Breast epithelium (tissue), 4 donors: ENCODE measurements around the gene EFR3B. TPM values are rescaled to one million over a fixed set of nuclear protein-coding genes. Genes with fewer than 3 reads are reported as not detected.

ENCODE experiments used
- DNase-seq, 2 donors: peaks; one replicate each; pipeline ENCODE4 v3.0.0-alpha.2; 2019; ENCODE audit warnings: low spot score in 2 of 2
- H3K27ac ChIP-seq, 2 donors: fragments of 200-600 bp; sonication (generic) in 1 of 2; one replicate each; pipeline ENCODE4 v1.5.1; 2016 to 2019; ENCODE audit warnings: mild to moderate bottlenecking in 1 of 2
- H3K27me3 ChIP-seq, 2 donors: fragments of 200-600 bp; sonication (generic) in 1 of 2; one replicate each; pipeline versions ENCODE4 v1.5.1 to v1.6.0; 2017 to 2019; ENCODE audit warnings: control low read depth in 1 of 2, mild to moderate bottlenecking in 1 of 2
- H3K36me3 ChIP-seq: fragments of 200-600 bp; one replicate; pipeline ENCODE4 v1.5.1; 2019
- H3K4me1 ChIP-seq, 2 donors: fragments of 200-600 bp; sonication (generic); one replicate each; pipeline ENCODE4 v1.5.1; 2016 to 2019; ENCODE audit warnings: control low read depth in 1 of 2
- H3K4me3 ChIP-seq, 3 donors: fragments of 200-600 bp; sonication (generic); 1 replicate in 2 of 3; 2 replicates in 1 of 3; pipeline ENCODE4 v1.5.1; 2016 to 2019; ENCODE audit warnings: mild to moderate bottlenecking in 3 of 3, moderate library complexity in 2 of 3
- H3K9me3 ChIP-seq, 2 donors: fragments of 200-600 bp; sonication (generic) in 1 of 2; one replicate each; pipeline ENCODE4 v1.5.1; 2016 to 2019; ENCODE audit warnings: control low read depth in 1 of 2
- CTCF ChIP-seq, 3 donors: fragments of 450-650 bp; IDR thresholded peaks; one replicate each; pipeline ENCODE4 v1.5.1; 2016 to 2017; ENCODE audit warnings: antibody characterized with exemption in 3 of 3, mild to moderate bottlenecking in 3 of 3, moderate library complexity in 3 of 3
- POLR2A ChIP-seq: fragments of 450-650 bp; IDR thresholded peaks from one replicate; pipeline ENCODE4 v1.6.1; 2016; ENCODE audit warnings: antibody characterized with exemption, mild to moderate bottlenecking, moderate library complexity
- POLR2AphosphoS5 ChIP-seq, 3 donors: sonication (generic); formaldehyde crosslinking; IDR thresholded peaks; one replicate each; pipeline ENCODE4 v1.6.1; 2017; ENCODE audit warnings: antibody characterized with exemption in 3 of 3
- intact Hi-C: fragments of 100-400 bp; cut with DNase I; formaldehyde crosslinking; loops from one replicate; pipeline ENCODE4 v1.15.1; 2023; ENCODE audit warnings: low total_unique reads
- total RNA-seq, 3 donors: library from RNA; depleted of rRNA; stranded (reverse); fragments of >200 nt; gene quantifications; one replicate each; pipeline ENCODE4 v1.1.0, GENCODE V29; 2016

EFR3B gene
- total RNA-seq, 3 donors from 2014 or later, result 0.16 to 0.98 (median 0.73) TPM

DNA sequence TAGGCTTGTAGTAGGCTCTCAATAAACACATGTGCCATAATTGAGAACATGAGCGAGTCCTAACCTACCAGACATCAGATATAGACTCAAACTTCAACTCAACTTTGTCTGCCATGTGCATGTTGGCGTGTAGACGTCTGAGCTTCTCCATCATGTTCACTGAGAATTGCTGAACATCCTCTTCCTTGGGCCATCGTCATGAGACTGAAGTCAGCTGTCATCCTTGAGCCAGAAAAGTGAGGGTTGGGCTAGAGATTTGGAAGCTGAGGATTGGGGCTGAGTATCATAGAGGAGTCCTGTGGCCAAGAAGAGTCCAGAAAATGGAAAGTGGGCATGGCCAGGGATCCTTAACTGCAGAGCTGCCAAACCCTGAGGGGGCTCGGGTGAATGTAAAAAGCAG lies 7.8 kb upstream of the EFR3B start:
- no peaks in the 10 kb centered on the region for H3K4me1 ChIP-seq
- H3K4me3 ChIP-seq, result no peak overlapping the region
- intact Hi-C loops, result no loop called here
- H3K27me3 ChIP-seq, result no peaks in the 10 kb centered on the region
- H3K36me3 ChIP-seq, result no peaks in the 10 kb centered on the region
- no peak for DNase-seq
- H3K9me3 ChIP-seq, result no peaks in the 10 kb centered on the region
- H3K27ac ChIP-seq, result no peak overlapping the region
- TF ChIP-seq POLR2AphosphoS5 (IDR thresholded peaks at IDR 0.05), result no peak
- no peak for TF ChIP-seq CTCF (IDR thresholded peaks at IDR 0.05)
- TF ChIP-seq POLR2A, result no peak

GRCh38 chr2:25035537-25036220 lies 6.2 kb upstream of the EFR3B start:
- no peak for DNase-seq
- H3K27ac ChIP-seq, result no peak overlapping the region
- intact Hi-C loops, result no loop called here
- H3K4me3 ChIP-seq, result no peak overlapping the region
- no peaks in the 10 kb centered on the region for H3K27me3 ChIP-seq
- H3K4me1 ChIP-seq, result no peaks in the 10 kb centered on the region
- TF ChIP-seq POLR2A (no peak), CTCF (IDR thresholded peaks at IDR 0.05) (no peak), POLR2AphosphoS5 (IDR thresholded peaks at IDR 0.05) (no peak)
- H3K9me3 ChIP-seq, result no peaks in the 10 kb centered on the region
- no peaks in the 10 kb centered on the region for H3K36me3 ChIP-seq

- TF ChIP-seq CTCF (IDR thresholded peaks at IDR 0.05) (no peak), POLR2AphosphoS5 (IDR thresholded peaks at IDR 0.05) (no peak), POLR2A (no peak)
- DNase-seq, result no peak
- intact Hi-C loops, result no loop called here
- Histone ChIP-seq H3K4me3 (no peak overlapping the region), H3K36me3 (no peaks in the 10 kb centered on the region), H3K9me3 (no peaks in the 10 kb centered on the region), H3K27ac (no peak overlapping the region), H3K4me1 (no peaks in the 10 kb centered on the region), H3K27me3 (no peaks in the 10 kb centered on the region)
Observed at GRCh38 chr2:25036221-25036559, 5.7 kb upstream of the EFR3B start.

DNA sequence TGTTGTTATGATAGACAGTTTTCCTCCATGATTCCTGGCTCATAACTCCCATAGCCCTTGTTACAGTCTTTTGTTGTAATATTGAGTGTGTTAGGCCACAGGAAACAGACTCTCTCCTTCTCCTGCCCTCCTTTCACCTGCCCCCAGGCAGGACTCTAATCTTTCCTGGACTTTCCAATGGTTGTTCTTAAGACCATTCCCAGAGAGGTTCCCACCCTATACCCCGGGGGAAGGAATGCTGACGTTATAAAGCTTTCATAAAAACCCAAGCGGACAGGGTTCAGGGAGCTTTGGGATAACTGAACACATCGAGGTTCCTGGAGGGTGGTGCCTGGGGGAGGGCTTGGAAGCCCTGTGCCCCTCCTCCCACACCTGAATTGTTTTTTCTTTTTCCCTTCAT lies 2.8 kb upstream of the EFR3B start:
- DNase-seq, result no peak
- no peaks in the 10 kb centered on the region for H3K27me3 ChIP-seq
- no peaks in the 10 kb centered on the region for H3K36me3 ChIP-seq
- intact Hi-C loops, result no loop called here
- no peaks in the 10 kb centered on the region for H3K9me3 ChIP-seq
- H3K4me3 ChIP-seq, result no peak overlapping the region
- no peak overlapping the region for H3K27ac ChIP-seq
- peaks cover 0 to 5% of the 10 kb centered on the region in 2 donors for H3K4me1 ChIP-seq
- TF ChIP-seq CTCF (IDR thresholded peaks at IDR 0.05), result no peak
- no peak for TF ChIP-seq POLR2A
- no peak for TF ChIP-seq POLR2AphosphoS5 (IDR thresholded peaks at IDR 0.05)

- peak; percentile 36 to 61 for DNase-seq
- H3K4me1 ChIP-seq, result peaks cover 0 to 5% of the 10 kb centered on the region in 2 donors
- intact Hi-C loops, result no loop called here
- H3K27me3 ChIP-seq, result no peaks in the 10 kb centered on the region
- no peaks in the 10 kb centered on the region for H3K9me3 ChIP-seq
- no peaks in the 10 kb centered on the region for H3K36me3 ChIP-seq
- H3K4me3 ChIP-seq, result peak overlapping the region; percentile 59 to 74 (median 68)
- TF ChIP-seq POLR2A, result no peak
- peak in 2 of 3 donors; percentile 41 to 45 for TF ChIP-seq CTCF (IDR thresholded peaks at IDR 0.05)
- peak overlapping the region in 1 of 2 donors; percentile 53 for H3K27ac ChIP-seq
Observed at GRCh38 chr2:25041307-25041927, 459 bp upstream of the EFR3B start.
